ENCODE measurements around the gene GPC4. TPM values are rescaled to one million over a fixed set of nuclear protein-coding genes. Genes with fewer than 3 reads are reported as not detected.

The GPC4 gene
- total and polyA plus RNA-seq, 8 donors: 34.4 to 66.8 (median 56.6) TPM

DNA sequence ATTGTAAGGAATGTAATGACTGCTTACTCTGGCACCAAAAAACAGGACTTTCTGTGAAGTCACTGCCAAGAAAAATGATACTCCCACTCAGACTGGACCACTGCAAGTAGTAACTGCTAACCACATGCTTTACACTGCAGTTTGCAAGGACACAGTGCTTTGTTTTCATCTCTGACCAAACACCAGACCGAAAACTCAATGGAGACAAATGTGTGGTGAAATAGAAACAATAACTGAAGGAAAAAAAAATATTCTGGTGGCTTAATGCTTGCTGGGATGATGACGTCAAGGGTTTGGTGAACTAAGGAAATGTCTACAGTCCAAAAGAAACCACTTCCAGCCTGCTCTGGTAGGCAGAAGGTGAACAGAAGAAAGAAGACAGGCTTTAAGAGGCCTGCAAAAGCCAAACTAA, 13.2 kb downstream of the GPC4 start:
- no peaks in the 10 kb centered on the region for H3K27me3 ChIP-seq
- H3K4me3 ChIP-seq: no peak overlapping the region
- no peaks in the 10 kb centered on the region for H3K9me3 ChIP-seq
- no peak overlapping the region for H3K27ac ChIP-seq
- intact Hi-C loops (cut with DNase I): no loop called here
- no peaks in the 10 kb centered on the region for H3K36me3 ChIP-seq
- no peaks in the 10 kb centered on the region for H3K4me1 ChIP-seq
- no peak for DNase-seq
- ATAC-seq: peak; percentile 29
- TF ChIP-seq, protein P1, sequence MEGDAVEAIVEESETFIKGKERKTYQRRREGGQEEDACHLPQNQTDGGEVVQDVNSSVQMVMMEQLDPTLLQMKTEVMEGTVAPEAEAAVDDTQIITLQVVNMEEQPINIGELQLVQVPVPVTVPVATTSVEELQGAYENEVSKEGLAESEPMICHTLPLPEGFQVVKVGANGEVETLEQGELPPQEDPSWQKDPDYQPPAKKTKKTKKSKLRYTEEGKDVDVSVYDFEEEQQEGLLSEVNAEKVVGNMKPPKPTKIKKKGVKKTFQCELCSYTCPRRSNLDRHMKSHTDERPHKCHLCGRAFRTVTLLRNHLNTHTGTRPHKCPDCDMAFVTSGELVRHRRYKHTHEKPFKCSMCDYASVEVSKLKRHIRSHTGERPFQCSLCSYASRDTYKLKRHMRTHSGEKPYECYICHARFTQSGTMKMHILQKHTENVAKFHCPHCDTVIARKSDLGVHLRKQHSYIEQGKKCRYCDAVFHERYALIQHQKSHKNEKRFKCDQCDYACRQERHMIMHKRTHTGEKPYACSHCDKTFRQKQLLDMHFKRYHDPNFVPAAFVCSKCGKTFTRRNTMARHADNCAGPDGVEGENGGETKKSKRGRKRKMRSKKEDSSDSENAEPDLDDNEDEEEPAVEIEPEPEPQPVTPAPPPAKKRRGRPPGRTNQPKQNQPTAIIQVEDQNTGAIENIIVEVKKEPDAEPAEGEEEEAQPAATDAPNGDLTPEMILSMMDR (IDR thresholded peaks at IDR 0.05): no peak

DNA sequence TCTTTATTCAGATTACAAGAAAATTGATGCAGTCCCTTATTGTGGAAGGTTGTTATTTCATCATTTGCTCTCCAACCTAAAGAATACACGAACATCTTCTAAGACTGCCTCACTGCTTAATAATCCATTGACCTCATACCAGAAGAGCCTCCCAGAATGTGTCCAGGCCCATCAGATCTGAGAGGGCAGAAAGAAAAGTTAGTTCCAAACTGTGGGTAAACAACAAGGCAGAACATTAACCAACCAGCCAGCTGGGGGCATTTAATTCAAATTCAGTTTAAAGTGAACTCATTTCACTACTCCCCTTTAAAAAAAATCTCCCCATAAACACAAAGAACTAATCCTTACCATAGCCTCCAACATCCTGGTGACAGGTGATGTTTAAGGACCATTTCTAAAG, 13.8 kb downstream of the GPC4 start:
- no peaks in the 10 kb centered on the region for H3K27me3 ChIP-seq
- H3K4me1 ChIP-seq: no peaks in the 10 kb centered on the region
- H3K4me3 ChIP-seq: no peak overlapping the region
- no peak overlapping the region for H3K27ac ChIP-seq
- no peak for ATAC-seq
- no peaks in the 10 kb centered on the region for H3K9me3 ChIP-seq
- TF ChIP-seq, protein P1 (IDR thresholded peaks at IDR 0.05): no peak
- H3K36me3 ChIP-seq: no peaks in the 10 kb centered on the region
- intact Hi-C loops (cut with DNase I): no loop called here
- DNase-seq: no peak

DNA sequence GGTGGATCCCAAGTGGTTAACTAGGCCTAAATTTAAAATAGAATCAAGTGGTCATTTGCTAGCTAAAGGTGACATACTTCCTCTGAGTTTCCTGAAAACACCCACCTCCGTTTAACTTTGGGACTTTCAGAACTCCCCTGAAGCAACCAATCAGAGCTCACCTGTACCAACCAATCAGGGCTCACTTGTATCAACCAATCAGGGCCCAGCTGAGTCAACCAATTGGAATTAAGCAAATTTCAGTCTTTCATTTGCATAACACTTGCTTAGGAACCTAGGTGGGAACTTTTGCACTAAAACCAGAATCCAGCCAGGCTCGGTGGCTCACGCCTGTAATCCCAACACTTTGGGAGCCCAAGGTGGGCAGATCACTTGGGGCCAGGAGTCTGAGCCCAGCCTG, 15.9 kb downstream of the GPC4 start:
- TF ChIP-seq, protein P1 (IDR thresholded peaks at IDR 0.05): no peak
- H3K27me3 ChIP-seq: no peaks in the 10 kb centered on the region
- ATAC-seq: no peak
- intact Hi-C loops (cut with DNase I): no loop called here
- no peak overlapping the region for H3K27ac ChIP-seq
- no peaks in the 10 kb centered on the region for H3K36me3 ChIP-seq
- H3K9me3 ChIP-seq: no peaks in the 10 kb centered on the region
- H3K4me3 ChIP-seq: no peak overlapping the region
- no peak for DNase-seq
- no peaks in the 10 kb centered on the region for H3K4me1 ChIP-seq

DNA sequence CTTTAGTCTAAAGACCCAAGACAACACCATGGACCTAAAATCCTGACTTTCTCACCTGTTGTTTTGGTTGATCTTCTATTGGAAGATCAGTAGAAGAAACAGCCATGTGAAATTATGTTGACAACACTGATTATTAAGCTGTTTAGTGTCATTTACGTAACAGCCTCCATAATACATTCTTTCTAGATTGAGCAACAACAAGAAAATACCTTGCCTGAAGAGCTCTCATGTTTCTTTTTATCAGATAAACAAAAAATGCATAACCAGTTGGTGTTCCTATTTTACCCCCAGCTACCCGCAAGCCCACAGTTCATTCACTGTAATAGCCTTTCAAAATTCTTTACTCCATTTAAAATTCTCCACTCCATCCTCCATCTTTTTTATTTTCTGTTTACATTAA, 20.5 kb downstream of the GPC4 start:
- ATAC-seq (no peak), DNase-seq (no peak)
- TF ChIP-seq, protein P1 (IDR thresholded peaks at IDR 0.05): no peak
- Histone ChIP-seq H3K27ac (no peak overlapping the region), H3K36me3 (no peaks in the 10 kb centered on the region), H3K9me3 (no peaks in the 10 kb centered on the region), H3K4me3 (no peak overlapping the region), H3K27me3 (no peaks in the 10 kb centered on the region), H3K4me1 (no peaks in the 10 kb centered on the region)
- intact Hi-C loops (cut with DNase I): no loop called here

DNA sequence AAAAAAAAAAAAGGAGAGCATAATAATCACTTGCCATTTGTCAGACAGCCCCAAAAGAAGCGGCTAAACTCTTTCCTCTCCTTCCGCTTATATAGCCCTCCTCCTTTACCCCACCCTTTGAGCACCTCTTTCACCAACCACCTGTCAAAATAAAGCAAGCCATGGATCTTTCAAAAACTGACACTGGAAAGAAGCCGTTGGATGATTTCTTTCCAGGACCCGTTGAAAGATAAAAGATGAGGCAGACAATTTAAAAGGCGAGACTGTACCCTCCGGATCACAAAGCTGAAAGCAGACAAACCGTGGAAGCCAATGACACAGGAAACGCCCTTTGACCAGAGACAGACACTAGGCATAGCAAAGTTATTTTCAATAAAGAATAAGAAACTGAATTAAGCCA, 22.6 kb downstream of the GPC4 start:
- no peak for DNase-seq
- TF ChIP-seq, protein P1 (IDR thresholded peaks at IDR 0.05): no peak
- Histone ChIP-seq H3K27me3 (no peaks in the 10 kb centered on the region), H3K9me3 (no peaks in the 10 kb centered on the region), H3K4me3 (no peak overlapping the region), H3K36me3 (no peaks in the 10 kb centered on the region), H3K27ac (no peak overlapping the region), H3K4me1 (no peaks in the 10 kb centered on the region)
- no peak for ATAC-seq
- intact Hi-C loops (cut with DNase I): no loop called here

All from left lung (tissue), 10 donors.